KG1 (cell line): ENCODE measurements around the gene SLC31A1.
A peak's percentile ranks its signal among the peaks of the same experiment; 100 is the strongest.

Experiments
- DNase-seq: peaks from one replicate; lab custom pipeline; 2025; lab: John Stamatoyannopoulos, UW

The SLC31A1 gene

GRCh38 chr9:113221003-113221799 lies at the start of gene SLC31A1, which contains the start of gene FKBP15:
Gene SLC31A1, plus strand, starts transcription at chr9:113221544. Its CDS starts 34,605 bp downstream, at chr9:113256149.
Gene FKBP15, minus strand, starts transcription at chr9:113221277. Its CDS starts 34 bp downstream, at chr9:113221243.
- peak; percentile 95 for DNase-seq

GRCh38 chr9:113173341-113173740 lies 48.0 kb upstream of the SLC31A1 start:
- DNase-seq, result no peak

GRCh38 chr9:113176803-113177202 lies 44.5 kb upstream of the SLC31A1 start:
- DNase-seq, result no peak

- no peak for DNase-seq
Observed at GRCh38 chr9:113177251-113177650, 44.1 kb upstream of the SLC31A1 start.

- DNase-seq, result no peak
Observed at GRCh38 chr9:113178087-113178486, 43.3 kb upstream of the SLC31A1 start.

GRCh38 chr9:113179839-113180238 lies 41.5 kb upstream of the SLC31A1 start:
- no peak for DNase-seq

GRCh38 chr9:113181165-113181564 lies 40.2 kb upstream of the SLC31A1 start:
- no peak for DNase-seq

- no peak for DNase-seq
Observed at GRCh38 chr9:113183956-113184488, 37.3 kb upstream of the SLC31A1 start.

- no peak for DNase-seq
Observed at GRCh38 chr9:113184539-113184938, 36.8 kb upstream of the SLC31A1 start.

GRCh38 chr9:113185271-113185670 lies 36.1 kb upstream of the SLC31A1 start:
- DNase-seq, result no peak

- no peak for DNase-seq
Observed at GRCh38 chr9:113186137-113186755, 35.1 kb upstream of the SLC31A1 start.

- no peak for DNase-seq
Observed at GRCh38 chr9:113187929-113188595, 33.3 kb upstream of the SLC31A1 start.

- no peak for DNase-seq
Observed at GRCh38 chr9:113192455-113192854, 28.9 kb upstream of the SLC31A1 start.

GRCh38 chr9:113199683-113200329 lies 21.5 kb upstream of the SLC31A1 start:
- DNase-seq, result no peak

GRCh38 chr9:113205432-113205831 lies 15.9 kb upstream of the SLC31A1 start:
- DNase-seq, result no peak

GRCh38 chr9:113205861-113206260 lies 15.5 kb upstream of the SLC31A1 start:
- no peak for DNase-seq

- no peak for DNase-seq
Observed at GRCh38 chr9:113210815-113211214, 10.5 kb upstream of the SLC31A1 start.

GRCh38 chr9:113215132-113215531 lies 6.2 kb upstream of the SLC31A1 start:
- no peak for DNase-seq

- no peak for DNase-seq
Observed at GRCh38 chr9:113216406-113216805, 4.9 kb upstream of the SLC31A1 start.

- peak; percentile 17 for DNase-seq
Observed at GRCh38 chr9:113219186-113219936, 2.0 kb upstream of the SLC31A1 start.

- no peak for DNase-seq
Observed at GRCh38 chr9:113219969-113220368, 1.4 kb upstream of the SLC31A1 start.
